GM20000 (cell line): ENCODE data around the gene MOB3A.
A peak's percentile ranks its signal among the peaks of the same experiment; 100 is the strongest.
"Not testable (repeated sequence)": the region's sequence is repeated elsewhere in the genome, so short reads cannot be mapped to it uniquely, and the experiment has no call there.

Experiments
- DNase-seq: peaks from one replicate; pipeline ENCODE4 v3.0.0; 2012; ENCODE audit warnings: low spot score
- TF ChIP-seq, protein P1 (sequence below): IDR thresholded peaks from 2 replicates; pipeline ENCODE4 v1.5.1; 2012; ENCODE audit warnings: mild to moderate bottlenecking, control low read depth; ENCODE audit errors: extremely low read depth, missing control alignments

Gene MOB3A

DNA sequence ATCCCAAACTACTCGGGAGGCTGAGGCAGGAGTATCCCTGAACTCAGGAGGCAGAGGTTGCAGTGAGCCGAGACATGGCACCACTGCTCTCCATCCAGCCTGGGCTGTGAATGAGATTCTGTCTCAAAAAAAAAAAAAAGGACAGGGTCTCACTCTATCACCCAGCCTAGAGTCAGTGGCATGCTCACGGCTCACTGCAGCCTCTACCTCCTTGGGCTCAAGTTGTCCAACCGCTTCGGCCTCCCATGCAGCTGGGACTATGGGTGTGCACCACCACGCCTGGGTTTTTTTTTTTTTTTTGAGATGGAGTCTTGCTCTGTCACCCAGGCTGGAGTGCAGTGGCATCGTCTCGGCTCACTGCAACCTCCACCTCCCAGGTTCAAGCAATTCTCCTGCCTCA lies 59.7 kb downstream of the MOB3A start:
- TF ChIP-seq, protein P1, sequence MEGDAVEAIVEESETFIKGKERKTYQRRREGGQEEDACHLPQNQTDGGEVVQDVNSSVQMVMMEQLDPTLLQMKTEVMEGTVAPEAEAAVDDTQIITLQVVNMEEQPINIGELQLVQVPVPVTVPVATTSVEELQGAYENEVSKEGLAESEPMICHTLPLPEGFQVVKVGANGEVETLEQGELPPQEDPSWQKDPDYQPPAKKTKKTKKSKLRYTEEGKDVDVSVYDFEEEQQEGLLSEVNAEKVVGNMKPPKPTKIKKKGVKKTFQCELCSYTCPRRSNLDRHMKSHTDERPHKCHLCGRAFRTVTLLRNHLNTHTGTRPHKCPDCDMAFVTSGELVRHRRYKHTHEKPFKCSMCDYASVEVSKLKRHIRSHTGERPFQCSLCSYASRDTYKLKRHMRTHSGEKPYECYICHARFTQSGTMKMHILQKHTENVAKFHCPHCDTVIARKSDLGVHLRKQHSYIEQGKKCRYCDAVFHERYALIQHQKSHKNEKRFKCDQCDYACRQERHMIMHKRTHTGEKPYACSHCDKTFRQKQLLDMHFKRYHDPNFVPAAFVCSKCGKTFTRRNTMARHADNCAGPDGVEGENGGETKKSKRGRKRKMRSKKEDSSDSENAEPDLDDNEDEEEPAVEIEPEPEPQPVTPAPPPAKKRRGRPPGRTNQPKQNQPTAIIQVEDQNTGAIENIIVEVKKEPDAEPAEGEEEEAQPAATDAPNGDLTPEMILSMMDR: no peak
- DNase-seq: no peak

DNA sequence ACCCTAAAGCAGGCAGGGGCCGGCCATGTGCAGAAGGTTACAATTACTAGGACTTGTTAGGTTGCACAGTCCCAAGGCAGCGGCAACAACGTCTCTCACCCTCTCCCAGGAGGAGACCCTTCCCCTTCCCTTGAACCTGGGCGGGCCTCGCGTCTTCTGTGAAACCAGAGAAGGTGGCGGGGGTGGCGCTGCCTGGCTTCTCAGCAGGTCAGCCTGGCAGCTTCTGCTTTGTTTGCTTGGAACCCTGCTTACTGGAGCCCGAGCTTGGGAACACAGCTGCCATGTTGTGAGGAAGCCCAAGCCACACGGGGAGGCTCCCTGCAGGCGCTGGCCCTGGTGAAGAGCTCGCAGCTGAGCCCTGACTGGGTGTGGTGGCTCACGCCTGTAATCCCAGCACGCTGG lies 60.5 kb downstream of the MOB3A start:
- DNase-seq: no peak

DNA sequence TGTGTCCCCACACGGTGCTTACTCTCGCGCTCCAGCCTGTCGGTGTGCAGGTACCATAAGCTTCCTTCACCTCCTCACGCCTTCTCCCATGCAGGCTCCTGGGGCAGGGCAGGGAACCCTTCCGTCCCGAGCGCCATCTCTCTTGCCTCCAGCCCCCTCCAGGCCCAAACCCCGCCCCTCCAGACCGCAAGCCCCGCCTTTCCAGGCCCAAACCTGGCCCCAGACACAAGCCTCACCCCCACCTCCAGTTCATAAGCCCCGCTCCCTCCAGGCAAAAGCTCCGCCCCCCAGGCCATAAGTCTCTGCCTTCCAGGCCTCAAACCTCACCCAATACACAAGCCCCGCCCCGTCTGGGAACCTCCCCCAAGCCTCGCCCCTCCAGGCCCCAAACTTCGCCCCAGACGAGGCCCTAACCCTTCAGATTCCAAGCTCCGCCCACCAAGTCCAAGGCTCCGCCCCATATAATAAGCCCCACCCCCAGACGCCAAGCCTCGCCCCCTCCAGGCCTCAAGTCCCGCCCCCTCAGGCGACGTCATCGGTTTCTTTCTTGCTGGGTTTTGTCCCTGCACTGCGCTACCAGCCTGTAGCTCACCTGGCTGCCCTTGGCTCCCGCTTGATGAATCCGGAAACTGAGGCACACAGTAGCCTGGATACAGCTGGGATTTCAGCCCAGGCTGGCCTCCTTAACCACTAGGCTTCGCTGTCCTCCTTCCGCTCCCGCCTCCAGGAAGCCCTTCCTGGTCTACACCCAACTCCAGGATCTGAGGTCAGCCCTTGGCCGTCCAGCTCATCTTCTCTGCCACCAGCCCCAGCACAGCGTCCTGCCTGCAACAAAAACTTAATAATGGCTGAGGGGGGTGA lies 61.2 kb downstream of the MOB3A start:
- TF ChIP-seq, protein P1: no peak
- DNase-seq: peak; percentile 81

More for the DNA sequence above, 60.5 kb downstream of the MOB3A start:
- TF ChIP-seq, protein P1: no peak

- DNase-seq: not testable (repeated sequence)
Observed at GRCh38 chr19:2034253-2034652, 61.9 kb downstream of the MOB3A start.

- DNase-seq: no peak
- TF ChIP-seq, protein P1: no peak
Observed at GRCh38 chr19:2033825-2034159, 62.3 kb downstream of the MOB3A start.

DNA sequence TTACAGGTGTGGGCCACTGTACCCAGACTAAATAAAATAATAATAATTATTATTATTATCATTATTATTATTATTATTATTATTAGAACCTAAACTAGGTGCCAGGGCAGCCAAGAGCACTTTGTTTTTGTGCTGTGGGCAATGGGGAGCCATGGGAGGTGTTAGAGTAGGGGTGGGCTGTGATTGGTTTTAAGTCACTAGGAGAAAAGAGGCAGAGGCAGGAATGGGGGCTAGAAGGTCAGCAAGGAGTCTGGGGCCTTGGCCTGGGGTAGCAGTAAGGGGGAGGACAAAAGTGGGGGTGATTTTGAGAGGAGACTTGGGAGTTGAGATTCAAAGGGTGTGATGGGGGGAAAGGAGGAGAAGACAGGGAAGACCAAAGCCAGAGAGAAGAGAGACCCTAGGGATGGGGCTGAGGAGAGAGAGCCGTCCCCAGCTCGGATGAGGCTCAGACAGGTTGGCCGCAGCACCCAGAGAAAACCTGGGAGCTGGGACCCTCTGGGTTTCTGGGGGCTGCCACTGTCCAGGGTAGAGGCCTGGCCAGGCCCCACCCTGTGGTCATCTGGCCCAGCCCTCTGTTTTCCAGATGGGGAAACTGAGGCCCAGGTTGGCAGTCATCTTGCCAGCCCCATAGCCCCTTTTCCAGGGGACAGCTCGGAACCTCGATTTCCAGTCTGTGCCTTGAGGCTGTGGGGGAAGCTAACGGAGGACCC lies 62.9 kb downstream of the MOB3A start:
- DNase-seq: no peak
- TF ChIP-seq, protein P1: no peak

- TF ChIP-seq, protein P1: no peak
Observed at GRCh38 chr19:2032296-2032941, 63.7 kb downstream of the MOB3A start.

More at GRCh38 chr19:2032296-2032941, 63.7 kb downstream of the MOB3A start:
- DNase-seq: no peak
